H1 (cell line): ENCODE results near the gene MCM7. TPM values are rescaled to one million over a fixed set of nuclear protein-coding genes. Genes with fewer than 3 reads are reported as not detected.

ENCODE experiments used
- CTCF ChIA-PET: fragments of 300-600 bp; sonication (Branson Sonifier 250); formaldehyde crosslinking; loops from one replicate; lab custom pipeline; 2021; ENCODE audit not compliant: partially characterized antibody; lab: Charles Lee
- POLR2A ChIA-PET: fragments of 300-600 bp; sonication (Branson Sonifier 250); formaldehyde crosslinking; loops from one replicate; lab custom pipeline; 2021; ENCODE audit warnings: inconsistent platforms; ENCODE audit not compliant: partially characterized antibody; lab: Charles Lee
- DNase-seq, 2 experiments: peaks; one replicate each; pipeline versions ENCODE4 v3.0.0 to v3.0.0-alpha.2; 2010 to 2022; ENCODE audit warnings: low spot score in 2 of 2, low read depth in 1 of 2, mixed read lengths in 1 of 2
- FAIRE-seq: peaks from 2 replicates; lab custom pipeline; 2011; peaks lifted over from hg19 to GRCh38; lab: Jason Lieb, UNC
- H2AFZ ChIP-seq: 2 replicates; pipeline ENCODE4 v1.8.1; 2012; ENCODE audit warnings: low read length, inconsistent platforms
- H2AK5ac ChIP-seq: 2 replicates; pipeline ENCODE4 v1.6.1; 2013; ENCODE audit warnings: low read depth, low read length
- H2BK120ac ChIP-seq: replicated peaks from 2 replicates; pipeline ENCODE3; 2013; ENCODE audit warnings: low read depth, low read length, inconsistent platforms
- H2BK12ac ChIP-seq: 2 replicates; pipeline ENCODE4 v1.6.1; 2013; ENCODE audit warnings: low read depth, low read length
- H2BK15ac ChIP-seq: 2 replicates; pipeline ENCODE4 v1.6.1; 2013; ENCODE audit warnings: low read length
- H2BK20ac ChIP-seq: 2 replicates; pipeline ENCODE4 v1.6.1; 2013; ENCODE audit warnings: low read length
- H2BK5ac ChIP-seq: 2 replicates; pipeline ENCODE4 v1.6.1; 2013; ENCODE audit warnings: low read depth, low read length
- H3K14ac ChIP-seq: 2 replicates; pipeline ENCODE4 v1.6.1; 2013; ENCODE audit warnings: inconsistent platforms; ENCODE audit not compliant: insufficient read length
- H3K18ac ChIP-seq: 2 replicates; pipeline ENCODE4 v1.6.1; 2013; ENCODE audit warnings: low read length; ENCODE audit errors: extremely low read depth
- H3K23ac ChIP-seq: 2 replicates; pipeline ENCODE4 v1.6.1; 2013; ENCODE audit warnings: inconsistent platforms; ENCODE audit not compliant: insufficient read length
- H3K23me2 ChIP-seq: 2 replicates; pipeline ENCODE4 v1.6.1; 2013; ENCODE audit warnings: low read depth, low read length
- H3K27ac ChIP-seq: 2 replicates; pipeline ENCODE4 v1.6.1; 2011; ENCODE audit warnings: low read depth, low read length, inconsistent platforms
- H3K27me3 ChIP-seq, 4 experiments: replicated peaks in 1 of 4; 1 replicate in 1 of 4; 2 replicates in 3 of 4; pipeline versions ENCODE4 v1.6.1 to v1.8.1; 2011 to 2013; ENCODE audit warnings: low read length in 3 of 4, mild to moderate bottlenecking in 3 of 4, inconsistent platforms in 2 of 4, mixed read lengths in 2 of 4, moderate library complexity in 1 of 4; ENCODE audit not compliant: control insufficient read depth in 3 of 4, insufficient read depth in 3 of 4; ENCODE audit errors: extremely low read depth in 1 of 4
- H3K36me3 ChIP-seq, 4 experiments: 2 replicates each; pipeline versions ENCODE4 v1.6.1 to v1.8.1; 2011 to 2013; ENCODE audit warnings: mild to moderate bottlenecking in 4 of 4, low read length in 3 of 4, moderate library complexity in 2 of 4, control low read depth in 1 of 4, inconsistent platforms in 1 of 4; ENCODE audit not compliant: insufficient read depth in 4 of 4, control insufficient read depth in 2 of 4
- H3K4ac ChIP-seq: replicated peaks from 2 replicates; pipeline ENCODE3; 2013; ENCODE audit warnings: low read length, low read depth, mixed read lengths, inconsistent platforms; ENCODE audit not compliant: insufficient read length
- H3K4me1 ChIP-seq, 4 experiments: replicated peaks in 1 of 4; 1 replicate in 1 of 4; 2 replicates in 3 of 4; pipeline versions ENCODE4 v1.6.1 to v1.8.1; 2011 to 2013; ENCODE audit warnings: low read length in 3 of 4, inconsistent platforms in 2 of 4, mixed read lengths in 1 of 4; ENCODE audit not compliant: insufficient read depth in 4 of 4, control insufficient read depth in 3 of 4
- H3K4me2 ChIP-seq, 2 experiments: 2 replicates each; pipeline versions ENCODE4 v1.6.1 to v1.8.1; 2011 to 2013; ENCODE audit warnings: low read depth in 2 of 2, low read length in 2 of 2, control low read depth in 1 of 2, inconsistent platforms in 1 of 2, mild to moderate bottlenecking in 1 of 2; ENCODE audit not compliant: insufficient read depth in 1 of 2
- H3K4me3 ChIP-seq, 4 experiments: fragments of 200-600, 300-600 bp in 1 of 4; sonication (generic), shearing (Covaris generic), sonication (Bioruptor Twin) in 1 of 4; 2 replicates each; pipeline versions ENCODE4 v1.5.1 to v1.8.1; 2011 to 2016; ENCODE audit warnings: low read length in 4 of 4, low read depth in 3 of 4, control low read depth in 2 of 4, inconsistent platforms in 2 of 4, mild to moderate bottlenecking in 2 of 4, mixed read lengths in 1 of 4, moderate library complexity in 1 of 4; ENCODE audit not compliant: insufficient read depth in 2 of 4; ENCODE audit errors: extremely low read depth in 1 of 4
- H3K56ac ChIP-seq: replicated peaks from 2 replicates; pipeline ENCODE3; 2013; ENCODE audit warnings: low read depth, mild to moderate bottlenecking, mixed read lengths, low read length, inconsistent platforms; ENCODE audit not compliant: insufficient read length
- H3K79me1 ChIP-seq: 2 replicates; pipeline ENCODE4 v1.6.1; 2013; ENCODE audit warnings: low read depth, low read length, control low read depth
- H3K79me2 ChIP-seq, 2 experiments: 2 replicates each; pipeline versions ENCODE4 v1.6.1 to v1.8.1; 2012 to 2013; ENCODE audit warnings: low read length in 2 of 2, mild to moderate bottlenecking in 2 of 2, inconsistent platforms in 1 of 2; ENCODE audit not compliant: insufficient read depth in 2 of 2, control insufficient read depth in 1 of 2
- H3K9ac ChIP-seq, 4 experiments: replicated peaks in 1 of 4; 1 replicate in 1 of 4; 2 replicates in 3 of 4; pipeline versions ENCODE4 v1.6.1 to v1.8.1; 2011 to 2013; ENCODE audit warnings: low read depth in 3 of 4, low read length in 3 of 4, control low read depth in 2 of 4, mild to moderate bottlenecking in 2 of 4, moderate library complexity in 2 of 4, inconsistent platforms in 1 of 4; ENCODE audit errors: extremely low read depth in 1 of 4
- H3K9me3 ChIP-seq, 2 experiments: 2 replicates each; pipeline versions ENCODE4 v1.6.1 to v1.8.1; 2012 to 2013; ENCODE audit warnings: mild to moderate bottlenecking in 2 of 2, moderate library complexity in 2 of 2, control low read depth in 1 of 2, inconsistent platforms in 1 of 2, low read depth in 1 of 2, low read length in 1 of 2, mixed read lengths in 1 of 2; ENCODE audit not compliant: insufficient read depth in 2 of 2
- H4K20me1 ChIP-seq, 2 experiments: replicated peaks in 1 of 2; 2 replicates each; pipeline versions ENCODE3 to v1.8.1; 2011 to 2013; ENCODE audit warnings: inconsistent platforms in 2 of 2, low read length in 2 of 2, mild to moderate bottlenecking in 1 of 2; ENCODE audit not compliant: insufficient read depth in 2 of 2, control insufficient read depth in 1 of 2
- H4K5ac ChIP-seq: 2 replicates; pipeline ENCODE4 v1.6.1; 2013; ENCODE audit warnings: low read length, low read depth, mixed read lengths, inconsistent platforms; ENCODE audit not compliant: insufficient read length
- H4K8ac ChIP-seq: 2 replicates; pipeline ENCODE4 v1.8.0; 2013; ENCODE audit warnings: mild to moderate bottlenecking, moderate library complexity, low read length, inconsistent platforms; ENCODE audit not compliant: insufficient read depth; ENCODE audit errors: extremely low read depth
- H4K91ac ChIP-seq: replicated peaks from 2 replicates; pipeline ENCODE3; 2013; ENCODE audit warnings: low read length, mixed read lengths, inconsistent platforms; ENCODE audit not compliant: insufficient read length
- BRCA1 ChIP-seq: IDR thresholded peaks from 2 replicates; pipeline ENCODE4 v1.6.1; 2012; ENCODE audit warnings: low read depth, low read length, improper control_type of control experiment
- JUN ChIP-seq: IDR thresholded peaks from 2 replicates; pipeline ENCODE4 v1.6.1; 2011; ENCODE audit warnings: low read depth, mild to moderate bottlenecking, improper control_type of control experiment, low read length
- KDM5A ChIP-seq: fragments of 200-600 bp; IDR thresholded peaks from 2 replicates; pipeline ENCODE4 v1.7.1; 2012; ENCODE audit warnings: mild to moderate bottlenecking, low read length, inconsistent platforms, mixed read lengths
- RAD21 ChIP-seq, 2 experiments: IDR thresholded peaks in 1 of 2; conservative IDR thresholded peaks in 1 of 2; 2 replicates each; pipeline ENCODE4 v1.6.1; 2011; ENCODE audit warnings: low read depth in 2 of 2, low read length in 2 of 2, improper control_type of control experiment in 1 of 2, inconsistent platforms in 1 of 2, mild to moderate bottlenecking in 1 of 2, moderate library complexity in 1 of 2
- RBBP5 ChIP-seq: IDR thresholded peaks from 2 replicates; pipeline ENCODE4 v1.7.1; 2012; ENCODE audit warnings: low read depth, mild to moderate bottlenecking, inconsistent platforms, low read length, moderate library complexity, borderline replicate concordance
- RNF2 ChIP-seq: fragments of 200-900, 300-1000 bp; sonication (generic); IDR thresholded peaks from 2 replicates; pipeline ENCODE4 v1.7.1; 2016; ENCODE audit warnings: borderline replicate concordance, low read depth, mild to moderate bottlenecking, antibody characterized with exemption, low read length; ENCODE audit not compliant: poor library complexity, severe bottlenecking; ENCODE audit errors: missing control alignments
- SAP30 ChIP-seq: fragments of 300-600 bp; sonication (generic); IDR thresholded peaks from 2 replicates; pipeline ENCODE4 v1.7.1; 2012; ENCODE audit warnings: low read length, moderate library complexity, mild to moderate bottlenecking, inconsistent platforms; ENCODE audit not compliant: insufficient read depth, insufficient replicate concordance
- SIX5 ChIP-seq: IDR thresholded peaks from 2 replicates; pipeline ENCODE4 v1.6.1; 2011; ENCODE audit warnings: mild to moderate bottlenecking, low read depth, low read length
- SP4 ChIP-seq: IDR thresholded peaks from 2 replicates; pipeline ENCODE4 v1.6.1; 2012; ENCODE audit warnings: low read length, inconsistent platforms
- TBP ChIP-seq: IDR thresholded peaks from 2 replicates; pipeline ENCODE4 v1.6.1; 2011; ENCODE audit warnings: low read depth, low read length, improper control_type of control experiment
- ZNF274 ChIP-seq: IDR thresholded peaks from 2 replicates; pipeline ENCODE4 v1.7.0; 2012; ENCODE audit warnings: low read length, borderline replicate concordance; ENCODE audit errors: extremely low read depth
- WGBS, 2 experiments: shearing (Covaris generic) in 1 of 2; methylation state at CpG; one replicate each; pipeline versions ENCODE4 v1.1.6 to v1.1.7; 2013 to 2015; ENCODE audit warnings: low lambda C conversion rate in 2 of 2, mixed read lengths in 2 of 2, inconsistent platforms in 1 of 2, low coverage in 1 of 2, missing lambda C conversion rate in 1 of 2; ENCODE audit not compliant: insufficient replicate concordance in 2 of 2, insufficient coverage in 1 of 2, insufficient read length in 1 of 2; ENCODE audit errors: extremely low coverage in 1 of 2, missing lambda C conversion rate in 1 of 2; 5-methylcytosine and 5-hydroxymethylcytosine counted together
- polyA plus RNA-seq, 7 experiments: library from polyadenylated mRNA; depleted of rRNA in 3 of 7; stranded (reverse) in 5 of 7; unstranded in 2 of 7; fragments of >200 nt in 5 of 7; fragments of 200-250 nt in 2 of 7; gene quantifications; 1 replicate in 5 of 7; 2 replicates in 1 of 7; 4 replicates in 1 of 7; pipeline versions ENCODE4 v1.2.1 to v1.2.3, GENCODE V29; 2011 to 2013; ENCODE audit warnings: missing spikeins in 2 of 7, mixed read lengths in 2 of 7
- total RNA-seq: library from RNA; stranded (reverse); fragmentation: NEBNext Ultra II Directional; extraction: Animal tissue kit (Norgen Biotek cat#: 25700); gene quantifications from 2 replicates; pipeline ENCODE4 v1.2.1, GENCODE V29; 2021

The MCM7 gene
- total and polyA plus RNA-seq, 2 of the 8 experiments (the other 6 are each of a cell fraction or from before 2014, with no cell fraction given), result 313 to 344 TPM

DNA sequence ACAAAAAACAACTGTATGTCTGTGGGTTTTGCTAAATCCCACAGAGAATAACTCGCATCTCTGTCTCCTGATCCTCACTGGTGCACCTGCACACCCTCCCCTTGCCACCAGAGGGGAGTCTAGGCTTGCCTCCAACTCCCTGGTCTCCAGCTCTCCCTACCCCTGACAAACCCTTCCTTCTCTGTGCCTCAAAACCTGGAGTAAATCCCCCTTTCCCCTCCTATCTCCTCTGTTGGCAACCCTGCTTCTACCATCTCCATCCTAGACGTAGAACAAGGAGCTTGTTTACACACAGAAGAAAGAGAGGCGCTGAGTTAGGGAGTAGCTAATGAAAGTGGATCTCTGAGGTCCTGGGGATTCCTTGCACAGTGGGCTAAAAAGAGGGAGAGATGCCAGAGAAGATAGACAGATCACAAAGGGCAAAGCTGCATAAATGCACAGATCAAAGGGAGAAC is 31.5 kb upstream of the MCM7 start:
- no peak overlapping the region for H2BK120ac ChIP-seq
- no peak overlapping the region for H2BK5ac ChIP-seq
- peaks cover 0 to 11% (median 0%) of the 10 kb centered on the region in 4 experiments; a peak in 2 of 7 replicates for H3K27me3 ChIP-seq
- H4K5ac ChIP-seq, result no peak overlapping the region
- no peak overlapping the region for H2AK5ac ChIP-seq
- POLR2A ChIA-PET, result interaction anchor here (0.5 to 3.3 kb wide), 17 partner anchors 9 to 85 kb away, joined by 3 to 14 read pairs (median 5); partner anchors contain the start of genes AP4M1, GAL3ST4, GPC2 and MCM7
- H2BK12ac ChIP-seq, result no peak overlapping the region
- peaks cover 0 to 8% (median 0%) of the 10 kb centered on the region in 4 experiments; a peak in 2 of 7 replicates for H3K4me1 ChIP-seq
- H3K14ac ChIP-seq, result no peak overlapping the region
- CTCF ChIA-PET, result interaction anchor here (0.6 to 9.0 kb wide), 40 partner anchors 9 to 498 kb away, joined by 3 to 108 read pairs (median 6); partner anchors contain the start of genes AP4M1, GAL3ST4, LAMTOR4 and MCM7
- H3K79me2 ChIP-seq, result no peaks in the 10 kb centered on the region
- H3K4me2 ChIP-seq, result no peak overlapping the region
- no peak overlapping the region for H4K8ac ChIP-seq
- no peak overlapping the region for H3K4me3 ChIP-seq
- peak; percentile 48 for FAIRE-seq
- H3K18ac ChIP-seq, result no peak overlapping the region
- no peak overlapping the region for H2BK15ac ChIP-seq
- H3K27ac ChIP-seq, result no peak overlapping the region
- peak in 1 of 2 experiments; percentile 81 for DNase-seq
- no peak overlapping the region for H4K91ac ChIP-seq
- H2AFZ ChIP-seq, result no peak overlapping the region
- H2BK20ac ChIP-seq, result 0 out of 2 replicates have a peak overlapping the region, but pooled peaks have one; percentile 17
- no peaks in the 10 kb centered on the region for H4K20me1 ChIP-seq
- H3K4ac ChIP-seq, result no peak overlapping the region
- no peak overlapping the region for H3K23ac ChIP-seq
- no peaks in the 10 kb centered on the region for H3K36me3 ChIP-seq
- H3K79me1 ChIP-seq, result no peaks in the 10 kb centered on the region
- H3K9ac ChIP-seq, result no peak overlapping the region
- WGBS, 2 experiments, result 18% methylated on average over 3 of the region's 3 CpGs; no CpG with 5 or more reads in 1 of the 2 experiments
- no peak overlapping the region for H3K56ac ChIP-seq
- H3K23me2 ChIP-seq, result peaks cover 3% of the 10 kb centered on the region; the same call in 1 of the 2 replicates
- H3K9me3 ChIP-seq, result no peaks in the 10 kb centered on the region
- TF ChIP-seq SP4 (no peak; the same call in 1 of the 2 replicates), JUN (no peak), ZNF274 (no peak), RNF2 (no peak), KDM5A (no peak), RBBP5 (no peak), SIX5 (no peak), BRCA1 (no peak), TBP (no peak), SAP30 (no peak), RAD21 (IDR thresholded peaks at IDR 0.05 in 1 of 2, conservative IDR thresholded peaks at IDR 0.05 in 1 of 2; ENCODE audit: low read depth in 2 of 2, low read length in 2 of 2) (peak; percentile 97 to 98)
